Measurements from ENCODE around the gene SH3GL2.

GRCh38 chr9:17535176-17535575, 43.7 kb upstream of the SH3GL2 start:
- TF ChIP-seq ZNF8 (CRISPR knock-in tag; IDR thresholded peaks at IDR 0.05) (no peak), ESRRG (CRISPR knock-in tag; IDR thresholded peaks at IDR 0.05) (no peak), ZFP30 (CRISPR knock-in tag; IDR thresholded peaks at IDR 0.05) (no peak), ARNTL (CRISPR knock-in tag; IDR thresholded peaks at IDR 0.05; ENCODE audit: borderline replicate concordance, low read depth) (no peak)
